Measurements from ENCODE around the gene SAMSN1.

The SAMSN1 gene

DNA sequence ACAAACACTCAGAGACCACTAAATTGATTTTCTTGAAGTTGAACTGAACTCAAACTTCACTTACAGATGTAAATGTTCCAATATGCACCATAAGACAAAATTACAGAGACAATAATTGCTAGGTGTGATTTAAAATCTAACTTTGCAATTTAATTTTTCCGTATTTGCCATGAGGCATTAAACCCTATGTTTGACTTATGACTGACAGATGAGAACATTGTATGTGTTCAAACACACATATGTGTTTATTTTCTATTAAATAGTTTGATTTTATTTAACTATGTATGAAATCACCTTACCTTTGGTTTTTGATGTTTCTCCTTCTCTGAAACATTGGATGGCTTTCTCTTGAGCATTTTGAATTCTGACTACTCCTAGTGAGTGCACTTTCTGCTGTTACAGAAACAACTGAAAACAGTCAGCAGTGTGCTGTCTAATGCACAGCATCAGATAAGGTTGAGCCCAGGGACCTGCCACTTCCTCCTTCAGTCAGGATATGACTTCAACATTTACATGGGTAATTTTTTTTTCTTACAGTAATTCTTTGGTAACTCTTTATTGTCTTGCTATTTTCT, at the start of gene SAMSN1:
Gene SAMSN1, minus strand, starts transcription at position 410 of the 575 bp plus-strand sequence. Its CDS starts 54 bp downstream, at position 356.
- peak; percentile 57 for DNase-seq

DNA sequence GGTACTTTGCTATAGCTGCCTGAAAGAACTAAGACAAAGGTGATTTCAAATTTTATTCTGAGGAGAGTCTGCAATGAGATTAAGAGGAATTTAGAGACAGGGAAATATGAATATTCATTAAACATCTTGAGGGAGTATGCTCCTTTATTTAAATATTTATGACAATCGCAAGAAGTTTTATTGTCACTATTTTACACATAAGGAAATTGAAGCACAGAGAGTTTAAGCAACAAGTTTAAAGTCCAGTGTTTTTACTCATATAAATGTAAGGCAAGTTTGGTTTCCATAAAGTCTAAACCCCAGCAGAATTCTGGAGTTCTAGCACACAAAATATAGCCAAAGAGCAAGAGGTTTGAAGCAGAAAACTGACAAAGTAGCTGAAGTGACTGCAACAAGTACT, 49.3 kb upstream of the SAMSN1 start:
- DNase-seq = no peak

DNA sequence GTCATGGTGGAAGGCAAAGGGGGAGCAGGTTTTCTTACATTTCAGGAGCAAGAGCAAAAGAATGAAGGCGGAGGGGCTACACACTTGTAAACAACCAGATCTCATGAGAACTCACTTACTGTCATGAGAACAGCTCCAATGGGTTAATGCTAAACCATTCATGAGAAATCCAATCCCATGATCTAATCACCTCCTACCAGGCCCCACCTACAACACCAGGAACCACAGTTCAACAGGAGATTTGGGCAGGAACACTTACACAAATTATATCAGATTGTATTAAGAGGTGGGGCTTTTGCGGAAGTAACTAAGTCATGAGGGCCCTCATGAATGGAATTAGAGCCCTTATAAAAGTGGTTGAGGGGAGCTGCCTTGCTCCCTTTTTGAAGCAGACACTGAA, 48.9 kb upstream of the SAMSN1 start:
- DNase-seq = no peak

DNA sequence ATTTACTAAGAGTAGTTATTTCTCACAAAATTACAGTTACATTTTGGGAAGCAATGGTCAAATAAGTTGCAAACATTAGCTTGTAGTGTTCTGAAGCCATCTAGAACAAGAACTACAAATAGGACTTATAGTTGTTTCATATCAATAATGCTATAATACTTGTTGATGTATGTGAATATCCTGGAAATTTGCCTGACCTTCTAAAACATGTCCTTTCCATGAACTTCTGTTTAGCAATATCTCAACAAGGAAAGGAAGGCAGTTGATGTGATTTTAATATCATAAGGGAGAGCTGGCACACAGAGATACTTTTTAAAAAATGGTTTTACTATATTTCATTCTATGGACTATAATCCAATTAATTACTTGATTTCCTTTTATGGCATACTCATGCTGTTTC, 47.1 kb upstream of the SAMSN1 start:
- DNase-seq = no peak

DNA sequence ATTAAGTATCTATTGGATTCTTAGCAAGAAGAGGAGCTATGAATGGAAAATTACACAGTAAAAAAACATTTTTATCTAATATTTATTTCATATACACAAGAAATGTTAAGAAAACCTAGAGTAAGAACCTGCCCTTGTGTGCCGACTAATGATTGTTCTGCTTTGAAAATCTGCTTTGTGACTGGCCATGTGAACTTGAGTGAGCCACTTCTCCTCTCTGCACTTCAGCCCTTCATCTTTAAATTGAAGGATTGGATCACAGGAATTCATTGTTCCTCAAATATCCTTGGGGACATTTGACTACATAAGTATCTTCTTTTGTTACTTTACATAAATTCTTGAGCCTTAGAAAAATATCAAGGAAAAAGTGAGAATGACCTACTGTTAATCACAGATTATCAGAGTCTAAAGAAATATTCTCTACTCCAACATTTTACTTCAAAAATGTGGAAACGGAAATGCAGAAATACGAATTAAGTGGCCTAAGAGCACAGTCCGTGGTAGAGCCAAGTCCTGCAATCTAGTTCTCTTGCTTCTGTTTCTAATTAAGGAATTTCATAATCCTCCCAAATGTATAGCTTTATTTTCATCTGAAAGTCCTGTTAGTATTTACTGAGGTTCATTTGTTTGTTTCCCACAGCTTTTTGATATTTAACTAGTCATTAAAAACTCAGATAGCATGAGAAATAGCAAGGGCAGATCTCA, 46.3 kb upstream of the SAMSN1 start:
- no peak for DNase-seq

DNA sequence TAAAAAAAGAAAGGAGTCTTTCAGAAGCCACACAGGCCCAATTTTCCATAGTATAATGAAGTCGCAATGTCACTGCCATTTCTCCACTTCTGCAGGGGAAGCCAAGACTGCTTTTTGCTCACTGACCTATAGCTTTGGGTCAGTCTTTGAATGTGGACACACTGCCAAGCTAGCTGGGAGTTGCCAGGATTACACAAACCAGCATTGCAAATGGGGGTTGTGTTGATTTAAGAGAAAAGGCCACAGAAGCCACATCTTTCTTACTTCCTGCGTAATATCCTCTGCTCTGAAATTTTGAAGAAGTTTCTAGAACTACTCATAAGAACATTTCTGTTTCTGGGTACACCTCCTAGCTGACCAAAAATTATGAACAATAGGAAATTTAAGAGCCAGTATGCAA, 45.8 kb upstream of the SAMSN1 start:
- no peak for DNase-seq

DNA sequence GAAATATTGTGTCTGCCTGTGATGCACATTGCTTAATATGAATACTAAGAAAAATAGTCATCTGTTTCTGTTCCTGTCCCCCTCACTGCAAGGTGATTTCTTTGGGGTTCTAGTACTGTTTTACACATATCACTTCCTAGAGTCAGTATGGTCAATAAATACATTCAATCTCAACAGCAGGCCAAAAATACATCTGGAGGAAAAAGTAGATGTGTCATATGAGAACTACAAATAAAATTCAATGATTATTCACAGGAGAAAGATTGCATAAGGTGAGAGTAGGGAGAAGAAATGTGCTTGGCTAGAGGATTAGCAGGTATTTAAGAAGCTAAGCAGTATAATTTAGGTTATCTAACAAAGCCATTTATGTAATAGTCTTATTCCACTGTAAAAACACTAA, 45.3 kb upstream of the SAMSN1 start:
- no peak for DNase-seq

DNA sequence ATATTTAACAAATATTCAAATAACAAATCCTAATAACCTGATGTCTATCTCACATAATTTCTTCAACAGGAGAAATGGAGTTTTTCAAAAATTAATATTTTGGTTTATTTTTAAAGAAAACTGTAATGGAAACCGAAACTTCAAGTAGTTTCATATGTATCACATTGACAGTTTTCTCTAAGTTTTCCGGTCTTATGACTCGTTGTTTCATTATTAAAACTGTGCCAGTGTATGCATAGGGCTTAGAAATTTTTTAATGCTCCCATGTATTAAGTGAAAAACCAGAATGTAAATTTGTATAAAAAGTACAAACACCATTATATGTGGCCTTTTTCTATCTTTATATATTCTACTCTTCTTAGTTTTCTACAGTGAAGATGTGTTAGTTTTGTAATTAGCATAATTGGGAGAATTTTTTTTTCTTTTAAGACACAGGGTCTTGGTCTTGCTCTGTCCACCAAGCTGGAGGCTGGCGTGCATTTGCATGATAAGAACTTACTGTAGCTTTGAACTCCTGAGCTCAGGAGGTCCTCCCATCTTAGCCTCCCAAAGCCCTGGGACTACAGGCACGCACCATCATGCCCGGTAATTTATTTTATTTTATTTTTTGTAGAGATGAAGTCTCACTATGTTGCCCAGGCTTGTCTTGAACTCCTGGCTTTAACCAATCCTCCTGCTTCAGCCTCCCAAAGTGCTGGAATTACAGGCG, 43.9 kb upstream of the SAMSN1 start:
- no peak for DNase-seq

DNA sequence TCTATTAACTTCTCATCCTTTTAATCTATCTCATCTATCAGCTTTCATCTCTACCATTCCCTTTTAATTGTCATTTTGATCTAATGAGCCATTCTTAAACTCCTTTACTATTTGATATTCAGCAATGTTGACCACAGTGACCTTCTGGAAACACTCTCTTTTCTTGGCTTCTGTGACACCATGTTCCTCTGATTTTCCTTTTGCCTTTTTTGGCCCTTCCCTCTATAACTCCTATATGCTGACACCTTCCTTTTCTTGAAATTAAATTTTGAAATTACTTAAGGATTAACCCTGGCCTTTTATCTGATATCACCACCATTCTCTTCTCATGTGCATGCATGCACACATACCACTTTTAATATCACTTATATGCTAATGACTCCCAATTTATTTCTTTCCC, 41.2 kb upstream of the SAMSN1 start:
- DNase-seq = no peak

DNA sequence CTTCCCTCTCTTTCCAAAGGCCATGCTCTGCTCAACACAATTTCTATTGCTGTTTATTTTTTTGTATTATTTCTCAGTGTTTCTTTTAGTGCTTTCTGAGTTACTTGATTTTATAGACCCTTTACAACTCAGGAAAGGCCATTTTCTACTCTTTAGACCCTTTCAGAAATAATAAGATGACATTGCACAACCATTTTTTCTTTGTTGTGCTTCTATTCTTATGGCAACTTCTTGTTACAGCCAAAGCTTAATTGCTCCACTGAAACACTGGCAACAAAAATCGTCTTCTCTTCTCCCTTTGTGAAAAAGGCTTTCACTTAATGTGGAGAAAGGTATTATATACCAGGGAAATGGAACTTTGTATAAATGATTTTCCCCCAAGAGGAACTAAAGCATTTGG, 39.0 kb upstream of the SAMSN1 start:
- DNase-seq = no peak

DNA sequence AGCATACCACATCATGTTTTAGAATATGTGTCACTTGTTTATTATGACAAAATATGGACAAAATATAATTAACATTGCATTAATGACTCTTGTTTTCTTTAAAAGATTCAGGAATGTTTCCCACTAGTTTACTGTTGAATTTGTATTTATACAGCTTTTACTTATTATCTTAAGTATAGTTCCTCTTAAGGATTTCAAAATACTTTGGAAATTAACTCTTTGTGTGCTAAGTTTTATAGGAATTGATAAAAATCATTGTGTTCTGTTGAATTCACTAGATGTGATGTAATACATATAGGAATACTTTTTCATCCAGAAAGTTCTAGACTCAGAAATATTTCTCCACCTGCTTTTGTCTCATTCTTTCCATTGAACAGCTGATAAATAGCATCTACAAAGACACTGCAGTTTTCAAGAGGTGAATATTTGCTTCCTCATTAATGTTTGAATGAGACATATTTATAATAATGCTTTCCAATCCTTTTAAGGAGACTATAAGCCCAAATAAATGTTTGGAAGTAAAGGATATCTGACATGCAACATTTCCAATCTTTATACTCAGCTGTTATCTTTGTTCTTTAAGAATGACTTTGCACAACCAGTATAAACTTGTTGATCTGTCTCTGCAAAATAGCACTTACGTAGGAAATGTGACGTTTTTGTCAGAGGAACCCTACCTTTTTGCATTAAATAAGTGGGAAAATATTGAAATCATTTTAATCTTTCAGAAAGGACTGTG, 38.4 kb upstream of the SAMSN1 start:
- DNase-seq = no peak

DNA sequence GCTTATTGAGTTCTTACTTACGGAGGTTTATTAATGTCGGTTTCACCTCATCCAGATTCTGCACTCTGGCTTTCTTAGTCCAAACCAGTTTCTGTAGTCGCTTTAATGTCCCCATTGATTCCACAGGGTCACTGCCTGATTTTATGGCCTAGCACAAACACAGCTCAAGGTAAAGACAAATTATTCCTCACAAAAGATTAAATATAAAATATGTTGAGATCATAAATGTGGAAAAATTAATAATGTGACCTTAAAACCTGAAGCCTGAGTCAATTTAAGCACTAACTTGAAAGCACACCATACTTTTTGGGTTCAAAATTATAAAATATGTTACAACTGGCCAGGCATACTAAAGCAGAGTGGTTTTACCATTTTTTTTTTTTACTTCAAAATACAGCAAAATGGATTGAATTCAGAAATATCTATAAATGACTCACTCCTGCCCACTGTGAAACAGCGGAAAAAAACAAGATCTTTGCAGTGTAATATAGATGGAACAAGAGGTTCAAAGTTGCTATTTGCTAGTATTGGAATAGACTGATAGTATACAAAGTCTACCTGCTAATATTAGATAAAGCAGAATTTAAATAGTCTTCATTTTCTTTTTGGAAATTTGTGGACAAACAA, 37.6 kb upstream of the SAMSN1 start:
- DNase-seq = no peak

DNA sequence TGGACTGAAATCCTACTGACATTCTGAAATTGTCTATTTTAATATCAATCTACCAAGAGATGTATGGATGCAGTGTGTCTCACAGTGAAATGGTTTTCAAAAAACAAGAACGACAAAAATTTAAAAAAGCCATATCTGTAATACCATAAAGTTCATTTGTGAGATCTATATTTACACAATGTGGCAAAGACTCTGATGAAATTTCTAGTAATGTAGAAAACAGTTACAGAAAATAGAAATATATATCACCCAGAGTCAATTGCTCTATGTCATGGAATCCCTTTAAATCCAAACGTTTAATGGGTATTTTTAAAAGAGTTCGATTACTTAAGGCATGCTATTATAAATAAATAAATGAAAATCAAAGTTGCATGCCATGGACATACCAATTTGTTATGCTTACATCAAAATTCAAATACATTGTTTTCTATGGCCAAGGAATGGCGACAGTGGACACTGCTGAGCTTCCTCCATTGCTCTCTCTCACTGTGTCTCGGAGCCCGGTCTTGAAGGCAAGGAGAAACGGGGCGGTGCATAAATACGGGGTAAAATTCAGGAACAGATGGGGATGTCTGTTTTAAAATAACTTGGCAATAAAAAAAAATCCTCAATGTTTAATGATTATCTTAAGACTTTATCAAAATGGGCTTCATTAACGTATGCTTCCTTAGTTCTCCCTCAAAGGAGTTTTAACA, 37.0 kb upstream of the SAMSN1 start:
- DNase-seq = no peak

DNA sequence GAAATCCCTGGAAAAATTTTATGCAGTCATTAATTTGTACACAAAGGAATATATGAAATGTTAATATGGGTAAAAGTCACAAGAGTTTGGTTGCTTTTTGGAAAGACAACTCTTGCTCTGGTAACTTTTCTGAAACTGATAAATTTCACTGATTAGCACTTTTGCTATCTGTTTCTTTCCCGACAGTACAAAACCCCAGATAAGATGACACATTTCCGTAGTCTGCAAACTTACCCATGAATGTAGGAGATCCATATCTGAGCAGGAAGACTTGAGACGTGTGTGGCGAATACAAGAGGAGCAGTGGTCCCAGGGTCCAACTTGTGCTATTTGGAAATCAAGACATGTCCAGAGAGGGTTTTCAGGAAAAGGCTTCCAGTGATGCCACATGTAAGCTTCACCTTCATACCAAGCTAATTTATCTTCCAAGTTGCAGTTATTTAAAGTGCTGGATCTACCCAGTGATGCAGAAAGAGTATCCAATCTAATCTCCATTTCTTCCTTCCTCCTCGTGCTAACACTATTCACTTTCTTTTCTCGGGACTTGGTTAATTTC, 35.9 kb upstream of the SAMSN1 start:
- DNase-seq = no peak

DNA sequence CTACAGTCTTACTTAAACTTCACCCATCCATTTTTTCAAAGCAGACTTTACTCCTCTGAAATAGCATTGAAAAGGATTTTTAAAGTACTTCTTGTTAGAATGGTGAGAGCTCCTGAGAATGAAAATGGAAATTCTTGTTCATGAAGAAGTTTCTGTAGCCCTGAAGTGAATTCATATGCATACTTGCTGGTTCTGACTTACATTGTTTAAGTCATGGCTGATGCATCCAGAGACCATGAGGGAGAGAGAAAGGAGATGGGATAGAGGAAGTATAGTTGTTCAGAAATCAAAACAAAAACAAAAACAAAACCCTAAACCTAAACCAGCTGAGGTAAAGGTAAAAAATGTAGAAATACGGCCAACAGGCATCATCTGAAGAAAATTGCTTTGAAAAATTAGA, 27.1 kb upstream of the SAMSN1 start:
- no peak for DNase-seq

DNA sequence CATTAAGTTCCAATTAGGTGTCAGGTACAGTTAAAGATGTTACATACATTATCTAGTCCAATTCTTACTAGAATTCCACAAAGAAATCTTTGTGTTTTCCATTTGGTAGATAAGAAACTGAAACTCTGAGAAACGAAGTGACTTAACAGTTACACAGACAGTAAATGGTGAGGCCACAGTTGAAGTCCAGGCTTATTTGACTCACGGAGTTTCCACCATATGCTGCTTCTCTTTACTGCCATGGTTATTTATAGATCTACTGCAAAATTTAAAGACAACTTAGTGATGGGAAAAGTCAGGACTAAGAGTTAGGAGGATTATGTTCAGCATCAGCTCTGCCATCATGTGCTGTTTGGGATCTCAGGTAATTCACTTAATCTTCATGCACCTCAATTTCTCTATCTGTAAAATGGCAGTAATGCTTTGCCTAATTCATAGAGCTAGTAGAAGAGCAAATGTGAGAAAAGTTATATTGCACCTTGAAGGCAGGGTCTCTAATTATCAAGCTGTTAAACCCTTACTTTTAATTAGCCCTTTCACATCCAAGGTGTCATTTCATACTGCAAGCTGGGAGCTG, 26.2 kb upstream of the SAMSN1 start:
- DNase-seq = no peak

DNA sequence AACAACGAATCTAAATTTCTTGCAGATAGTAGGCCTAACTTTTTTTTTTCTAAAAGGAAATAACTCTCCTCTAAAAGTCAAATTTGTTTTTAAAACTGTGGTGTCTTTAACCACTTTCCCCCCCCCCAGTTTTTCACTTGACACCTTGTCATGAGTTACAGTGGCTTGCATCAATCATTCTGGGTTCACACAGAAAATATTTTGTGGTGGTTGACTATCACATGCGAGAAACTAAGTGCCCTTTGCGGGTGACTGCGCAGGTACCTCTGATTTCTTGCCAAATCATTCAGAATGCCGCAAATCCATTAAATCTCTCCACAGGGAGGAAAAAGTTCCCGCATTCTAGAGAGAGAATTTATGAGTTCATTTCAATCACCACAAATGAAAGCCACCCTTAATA, 23.8 kb upstream of the SAMSN1 start:
- no peak for DNase-seq

DNA sequence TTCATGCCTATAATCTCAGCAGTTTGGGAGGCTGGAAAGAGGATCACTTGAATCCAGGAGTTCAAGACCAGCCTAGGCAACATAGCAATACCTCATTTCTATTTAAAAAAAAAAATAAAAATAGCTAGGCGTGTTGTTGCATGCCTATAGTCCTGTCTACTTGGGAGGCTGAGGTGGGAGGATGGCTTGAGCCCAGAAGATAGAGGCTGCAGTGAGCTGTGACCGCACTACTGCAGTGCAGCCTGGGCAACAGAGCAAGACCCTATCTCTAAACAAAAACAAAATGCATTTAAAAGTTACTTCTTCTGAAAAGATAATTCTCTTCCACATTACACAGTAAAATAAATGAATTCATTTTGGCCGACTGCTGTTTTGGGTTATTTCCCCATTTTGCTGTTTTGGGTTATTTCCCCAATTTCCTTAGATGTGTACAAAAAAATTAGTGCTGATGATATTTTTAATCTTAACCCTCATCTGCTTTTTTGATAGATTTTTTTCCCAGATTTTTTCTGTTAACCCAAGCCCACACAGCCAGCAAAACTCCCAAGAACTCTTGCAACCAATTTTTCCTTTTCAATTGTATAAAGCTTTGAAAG, 23.0 kb upstream of the SAMSN1 start:
- DNase-seq = no peak

DNA sequence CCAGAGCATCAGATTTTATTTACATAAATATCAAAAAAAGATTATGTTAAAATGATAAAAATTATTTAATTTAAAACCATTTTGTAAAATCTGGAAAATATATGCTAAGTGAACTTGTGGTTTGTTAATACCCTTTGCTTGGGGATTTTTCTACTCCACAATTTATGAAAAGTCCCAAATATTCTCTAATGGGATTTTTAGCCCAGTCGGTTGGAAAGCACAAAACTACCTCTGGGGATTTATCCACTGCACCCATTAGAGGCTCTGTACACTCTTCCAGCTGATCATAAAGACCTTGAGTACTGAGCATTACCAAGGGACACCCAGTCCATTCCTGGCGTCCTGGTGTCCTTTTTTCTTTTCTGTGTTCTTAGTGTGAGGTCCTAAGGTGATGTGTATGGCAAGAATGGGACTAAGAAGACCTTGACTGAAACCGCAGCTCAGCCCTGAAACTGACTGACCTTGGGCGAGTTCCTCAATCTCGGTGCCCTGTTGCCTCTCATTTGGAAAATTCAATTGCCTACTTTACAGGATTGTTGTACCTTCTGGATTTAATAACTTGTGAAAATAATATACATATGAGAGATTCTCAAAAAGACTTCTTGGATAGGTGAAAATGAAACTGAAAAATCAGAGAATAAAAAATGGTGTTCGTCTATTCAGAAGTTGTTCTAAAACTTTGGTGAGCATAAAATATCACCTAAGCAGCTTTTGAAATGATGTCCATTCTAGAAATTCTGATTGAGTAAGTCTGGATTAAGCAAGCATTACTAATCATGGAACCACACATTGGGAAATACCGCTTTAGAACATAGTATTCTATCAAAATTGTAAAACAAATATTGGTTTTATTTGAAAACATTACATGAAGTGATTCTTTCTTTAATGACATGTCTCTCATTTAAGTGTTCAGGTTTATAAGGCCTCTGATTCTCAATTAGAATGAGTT, 21.5 kb upstream of the SAMSN1 start:
- no peak for DNase-seq

DNA sequence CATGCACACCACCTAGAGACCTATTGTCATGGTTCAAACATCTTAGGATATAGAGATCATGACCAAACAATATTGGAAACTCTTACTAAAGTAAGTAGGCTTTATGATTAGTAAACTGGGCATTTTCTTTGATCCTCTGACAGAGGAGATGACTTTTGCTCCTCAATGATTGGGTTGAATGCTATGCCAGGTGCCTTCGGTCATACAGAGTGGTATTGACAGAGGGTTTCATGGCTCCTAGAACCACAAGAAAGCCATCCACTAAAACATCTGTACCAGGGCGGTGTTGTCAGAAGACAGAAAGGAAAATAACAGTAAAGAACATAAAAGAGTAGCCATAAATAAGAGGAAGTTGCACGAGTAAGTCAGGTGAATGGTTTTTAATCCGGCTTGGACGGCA, 20.8 kb upstream of the SAMSN1 start:
- no peak for DNase-seq
